K562 (cell line): Measurements from ENCODE around the gene NR6A1. TPM values are rescaled to one million over a fixed set of nuclear protein-coding genes. Genes with fewer than 3 reads are reported as not detected.

Experiments
- ATAC-seq: fragments of 200-7000 bp; cut with Tn5 transposase; 3 replicates; pipeline ENCODE4 v1.9.1; 2020; ENCODE audit warnings: moderate library complexity
- BruUV-seq: library from RNA; stranded (reverse); fragments of 400-500 nt; replicated peaks from 2 replicates; lab custom pipeline; 2021; lab: Mats Ljungman, UMichigan
- CTCF ChIA-PET: fragments of 300-600 bp; formaldehyde crosslinking; extraction: SDS; loops from one replicate; lab custom pipeline; 2021; ENCODE audit warnings: low intra/inter-chr PET ratio; lab: Yijun Ruan, JAX
- POLR2A ChIA-PET: fragments of 300-600, 350-650 bp; sonication (Branson Sonifier 250); formaldehyde crosslinking; extraction: SDS; loops from one replicate; lab custom pipeline; 2021; ENCODE audit warnings: antibody characterized with exemption, inconsistent platforms; lab: Yijun Ruan, JAX
- DNase-seq, 4 experiments: peaks; one replicate each; pipeline versions ENCODE4 v3.0.0 to v3.0.0-alpha.2; 2011 to 2018; ENCODE audit warnings: low spot score in 3 of 4, mixed read lengths in 3 of 4; ENCODE audit errors: extremely low read depth in 1 of 4
- FAIRE-seq: peaks from 2 replicates; lab custom pipeline; 2011; peaks lifted over from hg19 to GRCh38; lab: Jason Lieb, UNC
- H2AFZ ChIP-seq: 2 replicates; pipeline ENCODE4 v1.6.0; 2011; ENCODE audit warnings: low read depth, low read length, control low read depth, inconsistent platforms
- H3K27ac ChIP-seq: fragments of 200-600 bp; 3 replicates; pipeline ENCODE4 v1.8.0; 2011; ENCODE audit warnings: low read depth, mild to moderate bottlenecking, control low read depth, inconsistent platforms, low read length, moderate library complexity, mixed read lengths; ENCODE audit errors: extremely low read depth
- H3K27me3 ChIP-seq, 2 experiments: fragments of 300-600 bp in 1 of 2; 2 replicates in 1 of 2; 3 replicates in 1 of 2; pipeline versions ENCODE4 v1.6.0 to v1.8.0; 2011; ENCODE audit warnings: inconsistent platforms in 2 of 2, low read length in 2 of 2, mild to moderate bottlenecking in 1 of 2, mixed read lengths in 1 of 2, moderate library complexity in 1 of 2; ENCODE audit not compliant: control insufficient read depth in 2 of 2, insufficient read depth in 2 of 2
- H3K36me3 ChIP-seq: fragments of 300-600 bp; 3 replicates; pipeline ENCODE4 v1.8.0; 2011; ENCODE audit warnings: mild to moderate bottlenecking, low read length, inconsistent platforms; ENCODE audit not compliant: control insufficient read depth, insufficient read depth
- H3K4me1 ChIP-seq, 2 experiments: fragments of 200-600 bp in 1 of 2; replicated peaks in 1 of 2; 2 replicates in 1 of 2; 3 replicates in 1 of 2; pipeline versions ENCODE4 v1.5.1 to v1.8.0; 2011; ENCODE audit warnings: inconsistent platforms in 2 of 2, low read length in 2 of 2, mild to moderate bottlenecking in 1 of 2, mixed read lengths in 1 of 2, moderate library complexity in 1 of 2; ENCODE audit not compliant: control insufficient read depth in 2 of 2, insufficient read depth in 2 of 2
- H3K4me2 ChIP-seq: 2 replicates; pipeline ENCODE4 v1.6.1; 2011; ENCODE audit warnings: low read length, control low read depth, inconsistent platforms, mixed read lengths; ENCODE audit not compliant: insufficient read depth
- H3K4me3 ChIP-seq: fragments of 200-600 bp; sonication (generic), shearing (Covaris generic); 2 replicates; pipeline ENCODE4 v1.5.1; 2016; ENCODE audit warnings: control low read depth, inconsistent platforms
- H3K79me2 ChIP-seq: fragments of 200-600 bp; 3 replicates; pipeline ENCODE4 v1.8.0; 2011; ENCODE audit warnings: low read length, inconsistent platforms; ENCODE audit not compliant: control insufficient read depth, insufficient read depth
- H3K9ac ChIP-seq, 2 experiments: 2 replicates each; pipeline versions ENCODE4 v1.6.0 to v1.6.1; 2011; ENCODE audit warnings: low read depth in 2 of 2, low read length in 2 of 2, control low read depth in 1 of 2, inconsistent platforms in 1 of 2, mild to moderate bottlenecking in 1 of 2, mixed read lengths in 1 of 2; ENCODE audit not compliant: insufficient read depth in 1 of 2
- H3K9me1 ChIP-seq: one replicate; pipeline ENCODE4 v1.6.0; 2011; ENCODE audit warnings: inconsistent platforms, mild to moderate bottlenecking, low read length, moderate library complexity; ENCODE audit not compliant: control insufficient read depth, insufficient read depth
- H3K9me3 ChIP-seq: replicated peaks from 2 replicates; pipeline ENCODE4 v1.5.1; 2011; ENCODE audit warnings: low read depth, low read length, inconsistent platforms; ENCODE audit not compliant: control insufficient read depth, insufficient read depth
- H4K20me1 ChIP-seq: replicated peaks from 2 replicates; pipeline ENCODE4 v1.6.1; 2011; ENCODE audit warnings: low read length, inconsistent platforms, mixed read lengths; ENCODE audit not compliant: control insufficient read depth, insufficient read depth
- ARHGAP35 ChIP-seq: fragments of 450-650 bp; IDR thresholded peaks from 2 replicates; pipeline ENCODE4 v1.6.1; 2018; ENCODE audit not compliant: partially characterized antibody
- ARID3A ChIP-seq: IDR thresholded peaks from 2 replicates; pipeline ENCODE4 v1.6.1; 2012; ENCODE audit warnings: low read depth, low read length, improper control_type of control experiment, borderline replicate concordance
- CBFA2T2 ChIP-seq: fragments of 450-650 bp; conservative IDR thresholded peaks from 2 replicates; pipeline ENCODE4 v1.6.1; 2017; ENCODE audit warnings: mild to moderate bottlenecking
- CBFA2T3 ChIP-seq: fragments of 450-650 bp; IDR thresholded peaks from 2 replicates; pipeline ENCODE4 v1.6.1; 2017
- CXXC5 ChIP-seq: fragments of 250-450 bp; sonication (Bioruptor Pico); IDR thresholded peaks from 2 replicates; pipeline ENCODE4 v1.8.0; 2022; ENCODE audit warnings: inconsistent platforms, mild to moderate bottlenecking, moderate library complexity
- HMBOX1 ChIP-seq: sonication (generic); IDR thresholded peaks from 2 replicates; pipeline ENCODE4 v1.6.1; 2016
- RCOR1 ChIP-seq, 2 experiments: IDR thresholded peaks; 2 replicates each; pipeline ENCODE4 v1.6.1; 2012; ENCODE audit warnings: low read depth in 2 of 2, low read length in 2 of 2, borderline replicate concordance in 1 of 2, improper control_type of control experiment in 1 of 2
- SMARCA4 ChIP-seq: fragments of 450-650 bp; IDR thresholded peaks from 2 replicates; pipeline ENCODE4 v1.6.1; 2016
- SMARCE1 ChIP-seq: fragments of 450-650 bp; IDR thresholded peaks from 2 replicates; pipeline ENCODE4 v1.7.1; 2016; ENCODE audit warnings: mild to moderate bottlenecking
- TRIM28 ChIP-seq: fragments of 450-650 bp; IDR thresholded peaks from 2 replicates; pipeline ENCODE4 v1.6.1; 2017
- ZBTB26 ChIP-seq: fragments of 450-650 bp; formaldehyde crosslinking; IDR thresholded peaks from 2 replicates; pipeline ENCODE4 v1.4.0; 2022; ENCODE audit warnings: missing genetic modification characterization
- ZNF175 ChIP-seq: fragments of 200-800 bp; sonication (Bioruptor generic); IDR thresholded peaks from 2 replicates; pipeline ENCODE4 v1.6.1; 2016; ENCODE audit warnings: low read depth, mild to moderate bottlenecking, missing genetic modification characterization, missing compliant biosample characterization
- ZNF449 ChIP-seq: fragments of 250-450 bp; sonication (Bioruptor Pico); IDR thresholded peaks from 2 replicates; pipeline ENCODE4 v1.8.0; 2022; ENCODE audit warnings: moderate library complexity, mild to moderate bottlenecking, inconsistent platforms
- WGBS: fragments of 100-300 bp; shearing (Covaris generic); methylation state at CpG from one replicate; pipeline ENCODE4 v1.1.6; 2016; ENCODE audit warnings: low coverage, mixed read lengths; ENCODE audit not compliant: insufficient coverage; ENCODE audit errors: missing lambda C conversion rate; 5-methylcytosine and 5-hydroxymethylcytosine counted together
- in situ Hi-C: fragments of 300-500 bp; cut with MboI; formaldehyde crosslinking; loops from 4 replicates; pipeline ENCODE4 v1.15.0; 2018; ENCODE audit warnings: inconsistent platforms, mixed read lengths
- intact Hi-C: fragments of 100-400 bp; cut with micrococcal nuclease; formaldehyde crosslinking; loops from 2 replicates; pipeline ENCODE4 v1.14.2; 2022
- polyA plus RNA-seq, 8 experiments: library from polyadenylated mRNA; depleted of rRNA in 4 of 8; stranded (reverse) in 5 of 8; unstranded in 3 of 8; fragments of >200 nt; fragmentation: Nextera tagmentation in 2 of 8; fragmentation: Illumina TruSeq in 1 of 8; extraction: Ambion mirVana in 2 of 8; extraction: Trizol in 1 of 8; gene quantifications; 2 replicates each; pipeline versions ENCODE4 v1.2.1 to v1.2.3, GENCODE V29; 2011 to 2014; ENCODE audit warnings: inconsistent platforms in 1 of 8, missing spikeins in 1 of 8
- total RNA-seq, 7 experiments: library from RNA; depleted of rRNA in 6 of 7; stranded (reverse); fragments of >200 nt in 6 of 7; fragmentation: Illumina TruSeq in 2 of 7; extraction: Trizol in 2 of 7; gene quantifications; 2 replicates each; pipeline versions ENCODE4 v1.2.1 to v1.2.3, GENCODE V29; 2011 to 2021; ENCODE audit warnings: low replicate concordance in 1 of 7

The NR6A1 gene
- total and polyA plus RNA-seq, 9 of the 15 experiments (the other 6 are each of a cell fraction or from before 2014, with no cell fraction given), result 9.7 to 55.4 (median 28.3) TPM

GRCh38 chr9:124699575-124699974 lies 71.5 kb downstream of the NR6A1 start (continued):
- no peak for TF ChIP-seq ZNF449

- ATAC-seq, result peak; percentile 83
- Histone ChIP-seq H3K36me3 (no peaks in the 10 kb centered on the region; the same call in 2 of the 3 replicates), H2AFZ (no peak overlapping the region), H3K27ac (peak overlapping the region; percentile 4; the same call in 1 of the 3 replicates), H3K4me3 (no peak overlapping the region), H3K4me1 (peaks cover 7 to 14% of the 10 kb centered on the region in 2 experiments; a peak in 4 of 5 replicates), H3K9ac (no peak overlapping the region), H3K9me1 (no peaks in the 10 kb centered on the region), H3K27me3 (no peaks in the 10 kb centered on the region), H3K4me2 (0 out of 2 replicates have a peak overlapping the region, but pooled peaks have one; percentile 33), H4K20me1 (no peaks in the 10 kb centered on the region; the same call in 1 of the 2 replicates), H3K79me2 (peaks cover 8% of the 10 kb centered on the region; the same call in 1 of the 3 replicates), H3K9me3 (no peaks in the 10 kb centered on the region)
- FAIRE-seq, result peak; percentile 77
- WGBS, result 4% methylated on average over 6 of the region's 6 CpGs
- in situ Hi-C loops (no loop called here), intact Hi-C loops (loop anchor here (2.0 kb wide), 1 partner anchor 39 kb away; no protein-coding TSS in a partner anchor)
- no TSS peak for BruUV-seq
- POLR2A ChIA-PET, result no interaction called here
- CTCF ChIA-PET, result interaction anchor here (0.6 kb wide), 1 partner anchor 60 kb away, joined by 3 read pairs; no protein-coding TSS in a partner anchor
- peak in 2 of 4 experiments; percentile 40 to 63 for DNase-seq
- TF ChIP-seq CBFA2T3 (peak; percentile 59), CXXC5 (0 out of 2 replicates have a peak, but pooled peaks have one; percentile 23), TRIM28 (no peak), SMARCE1 (no peak), CBFA2T2 (0 out of 2 replicates have a peak, but pooled peaks have one; percentile 25), ZNF175 (CRISPR knock-in tag) (0 out of 2 replicates have a peak, but pooled peaks have one; percentile 34), ARHGAP35 (no peak), ARID3A (0 out of 2 replicates have a peak, but pooled peaks have one; percentile 15), SMARCA4 (peak; percentile 22; the same call in 1 of the 2 replicates), ZBTB26 (CRISPR knock-in tag) (0 out of 2 replicates have a peak, but pooled peaks have one; percentile 13), HMBOX1 (0 out of 2 replicates have a peak, but pooled peaks have one; percentile 25), RCOR1 (IDR thresholded peaks at IDR 0.05; ENCODE audit: borderline replicate concordance in 1 of 2, low read depth in 2 of 2, low read length in 2 of 2) (peak in 1 of 2 experiments; percentile 35; a peak in 1 of 4 replicates)
Observed at GRCh38 chr9:124698265-124698664, 72.8 kb downstream of the NR6A1 start.
